Colonic mucosa (tissue), 4 donors: ENCODE data around the gene DOP1B. TPM values are rescaled to one million over a fixed set of nuclear protein-coding genes. Genes with fewer than 3 reads are reported as not detected.
"Not testable (repeated sequence)": the region's sequence is repeated elsewhere in the genome, so short reads cannot be mapped to it uniquely, and the experiment has no call there.

Experiments
- DNase-seq: peaks from one replicate; pipeline ENCODE4 v3.0.0-alpha.2; 2020
- H3K27ac ChIP-seq: fragments of 200-600 bp; one replicate; pipeline ENCODE4 v1.8.0; 2021
- H3K27me3 ChIP-seq: fragments of 200-600 bp; one replicate; pipeline ENCODE4 v1.8.0; 2021
- H3K36me3 ChIP-seq: fragments of 200-600 bp; one replicate; pipeline ENCODE4 v1.8.0; 2021
- H3K4me1 ChIP-seq: fragments of 200-600 bp; one replicate; pipeline ENCODE4 v1.8.0; 2021; ENCODE audit warnings: mild to moderate bottlenecking
- H3K4me3 ChIP-seq: fragments of 200-600 bp; one replicate; pipeline ENCODE4 v1.8.0; 2021
- H3K9ac ChIP-seq, 2 donors: one replicate each; pipeline ENCODE4 v1.7.0; 2013; ENCODE audit warnings: control low read depth in 2 of 2, low read depth in 2 of 2, low read length in 2 of 2
- H3K9me3 ChIP-seq: fragments of 200-600 bp; one replicate; pipeline ENCODE4 v1.8.0; 2021
- intact Hi-C: fragments of 100-400 bp; cut with DNase I; formaldehyde crosslinking; loops from one replicate; pipeline ENCODE4 v1.14.1; 2022
- total RNA-seq, 2 donors: library from RNA; stranded (reverse); fragmentation: NEBNext Ultra II Directional in 1 of 2; extraction: Animal tissue kit (Norgen Biotek cat#: 25700) in 1 of 2; gene quantifications; one replicate each; pipeline ENCODE4 v1.2.1, GENCODE V29; 2021
- TF ChIP-seq, protein P1 (sequence below): fragments of 200-600 bp; IDR thresholded peaks from one replicate; pipeline ENCODE4 v1.8.0; 2022; ENCODE audit warnings: antibody characterized with exemption, mild to moderate bottlenecking
- donor health status: healthy.
- donor health status: DM: no; HTN: no; CAD: no.
- donor health status: DM: no; HTN: no; CAD: no.

Gene DOP1B
- total RNA-seq, 2 donors from 2014 or later: 72.5 to 78.8 TPM

DNA sequence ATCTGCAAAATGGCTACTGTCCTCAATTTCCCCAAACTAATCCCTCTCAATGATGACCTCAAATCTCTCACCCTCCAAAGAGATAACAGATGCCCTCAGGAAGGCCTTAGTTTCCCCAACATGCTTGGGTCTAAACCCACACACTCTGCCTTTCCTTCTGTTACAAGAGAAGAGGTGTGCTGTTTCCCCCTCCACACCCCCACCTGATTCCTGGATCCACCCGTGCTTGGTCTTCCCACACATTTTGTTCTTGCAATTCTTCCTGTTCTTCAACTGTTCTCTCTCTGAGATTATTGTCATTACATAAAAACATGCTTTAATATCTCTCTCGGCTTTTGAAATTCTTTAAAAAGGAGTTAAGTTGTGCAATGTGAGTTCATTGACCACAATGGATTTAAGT is 27.4 kb upstream of the DOP1B start:
- no peaks in the 10 kb centered on the region for H3K9me3 ChIP-seq
- H3K4me3 ChIP-seq: no peak overlapping the region
- intact Hi-C loops: no loop called here
- H3K9ac ChIP-seq: no peak overlapping the region
- H3K27me3 ChIP-seq: no peaks in the 10 kb centered on the region
- H3K36me3 ChIP-seq: no peaks in the 10 kb centered on the region
- H3K4me1 ChIP-seq: peaks cover 2% of the 10 kb centered on the region
- TF ChIP-seq, protein P1, sequence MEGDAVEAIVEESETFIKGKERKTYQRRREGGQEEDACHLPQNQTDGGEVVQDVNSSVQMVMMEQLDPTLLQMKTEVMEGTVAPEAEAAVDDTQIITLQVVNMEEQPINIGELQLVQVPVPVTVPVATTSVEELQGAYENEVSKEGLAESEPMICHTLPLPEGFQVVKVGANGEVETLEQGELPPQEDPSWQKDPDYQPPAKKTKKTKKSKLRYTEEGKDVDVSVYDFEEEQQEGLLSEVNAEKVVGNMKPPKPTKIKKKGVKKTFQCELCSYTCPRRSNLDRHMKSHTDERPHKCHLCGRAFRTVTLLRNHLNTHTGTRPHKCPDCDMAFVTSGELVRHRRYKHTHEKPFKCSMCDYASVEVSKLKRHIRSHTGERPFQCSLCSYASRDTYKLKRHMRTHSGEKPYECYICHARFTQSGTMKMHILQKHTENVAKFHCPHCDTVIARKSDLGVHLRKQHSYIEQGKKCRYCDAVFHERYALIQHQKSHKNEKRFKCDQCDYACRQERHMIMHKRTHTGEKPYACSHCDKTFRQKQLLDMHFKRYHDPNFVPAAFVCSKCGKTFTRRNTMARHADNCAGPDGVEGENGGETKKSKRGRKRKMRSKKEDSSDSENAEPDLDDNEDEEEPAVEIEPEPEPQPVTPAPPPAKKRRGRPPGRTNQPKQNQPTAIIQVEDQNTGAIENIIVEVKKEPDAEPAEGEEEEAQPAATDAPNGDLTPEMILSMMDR: no peak
- no peak for DNase-seq
- H3K27ac ChIP-seq: no peak overlapping the region

DNA sequence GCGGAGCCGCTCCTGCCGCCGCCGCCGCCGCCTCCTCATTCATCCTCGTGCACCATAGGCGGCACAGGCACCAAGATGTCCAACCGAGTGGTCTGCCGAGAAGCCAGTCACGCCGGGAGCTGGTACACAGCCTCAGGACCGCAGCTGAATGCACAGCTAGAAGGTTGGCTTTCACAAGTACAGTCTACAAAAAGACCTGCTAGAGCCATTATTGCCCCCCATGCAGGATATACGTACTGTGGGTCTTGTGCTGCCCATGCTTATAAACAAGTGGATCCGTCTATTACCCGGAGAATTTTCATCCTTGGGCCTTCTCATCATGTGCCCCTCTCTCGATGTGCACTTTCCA is 26.2 kb upstream of the DOP1B start:
- H3K27me3 ChIP-seq, H3K9me3 ChIP-seq, intact Hi-C loops, H3K4me3 ChIP-seq, DNase-seq, H3K4me1 ChIP-seq, H3K27ac ChIP-seq, H3K36me3 ChIP-seq, H3K9ac ChIP-seq: not testable (repeated sequence)

DNA sequence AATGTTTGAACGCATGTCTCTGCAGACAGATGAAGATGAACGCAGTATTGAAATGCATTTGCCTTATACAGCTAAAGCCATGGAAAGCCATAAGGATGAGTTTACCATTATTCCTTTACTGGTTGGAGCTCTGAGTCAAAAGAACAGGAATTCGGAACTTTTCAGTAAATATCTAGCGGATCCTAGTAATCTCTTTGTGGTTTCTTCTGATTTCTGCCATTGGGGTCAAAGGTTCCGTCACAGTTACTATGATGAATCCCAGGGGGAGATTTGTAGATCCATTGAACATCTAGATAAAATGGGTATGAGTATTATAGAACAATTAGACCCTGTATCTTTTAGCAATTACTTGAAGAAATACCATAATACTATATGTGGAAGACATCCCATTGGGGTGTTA is 25.8 kb upstream of the DOP1B start:
- H3K27me3 ChIP-seq, H3K27ac ChIP-seq, DNase-seq, H3K9ac ChIP-seq, H3K9me3 ChIP-seq, H3K36me3 ChIP-seq, intact Hi-C loops, H3K4me3 ChIP-seq, H3K4me1 ChIP-seq: not testable (repeated sequence)

- Histone ChIP-seq H3K27ac (no peak overlapping the region), H3K4me3 (no peak overlapping the region), H3K4me1 (peaks cover 6% of the 10 kb centered on the region), H3K9ac (no peak overlapping the region), H3K27me3 (no peaks in the 10 kb centered on the region), H3K36me3 (no peaks in the 10 kb centered on the region), H3K9me3 (no peaks in the 10 kb centered on the region)
- TF ChIP-seq, protein P1: no peak
- intact Hi-C loops: no loop called here
- DNase-seq: peak; percentile 75
Measured at GRCh38 chr21:36132696-36133095, 23.9 kb upstream of the DOP1B start.

DNA sequence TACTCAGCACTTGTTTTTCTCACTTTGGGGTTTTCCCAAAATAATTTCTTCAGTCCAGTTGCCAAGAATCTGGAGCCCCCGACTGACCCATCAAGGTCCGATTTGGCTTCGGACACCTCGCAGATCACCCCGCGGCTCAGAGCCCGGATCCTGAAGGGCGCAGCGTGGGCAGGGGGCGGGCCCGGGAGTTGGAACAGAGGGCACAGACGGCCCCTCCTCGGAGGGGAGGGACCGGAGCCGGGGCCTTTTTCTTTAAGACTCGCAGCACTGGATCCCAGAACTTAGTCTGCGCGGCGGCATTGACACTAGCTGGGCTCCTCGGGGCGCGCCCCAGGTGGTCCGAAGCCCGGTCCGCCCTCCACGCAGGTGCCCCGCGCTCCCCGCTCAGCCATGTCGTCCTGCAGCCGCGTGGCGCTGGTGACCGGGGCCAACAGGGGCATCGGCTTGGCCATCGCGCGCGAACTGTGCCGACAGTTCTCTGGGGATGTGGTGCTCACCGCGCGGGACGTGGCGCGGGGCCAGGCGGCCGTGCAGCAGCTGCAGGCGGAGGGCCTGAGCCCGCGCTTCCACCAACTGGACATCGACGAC is 21.7 kb upstream of the DOP1B start, which contains the start of gene CBR3:
Gene CBR3, plus strand, starts transcription at position 277 of the 588 bp plus-strand sequence. Its CDS starts 114 bp downstream, at position 391.
- H3K36me3 ChIP-seq: no peaks in the 10 kb centered on the region
- H3K27ac ChIP-seq: peak within 1 kb of the TSS; percentile 78
- intact Hi-C loops: no loop called here
- H3K9ac ChIP-seq: peak within 1 kb of the TSS; percentile 78 to 79
- H3K4me3 ChIP-seq: peak within 1 kb of the TSS; percentile 54
- H3K9me3 ChIP-seq: no peaks in the 10 kb centered on the region
- no peaks in the 10 kb centered on the region for H3K27me3 ChIP-seq
- TF ChIP-seq, protein P1: no peak
- H3K4me1 ChIP-seq: peaks cover 6% of the 10 kb centered on the region
- peak; percentile 69 for DNase-seq

DNA sequence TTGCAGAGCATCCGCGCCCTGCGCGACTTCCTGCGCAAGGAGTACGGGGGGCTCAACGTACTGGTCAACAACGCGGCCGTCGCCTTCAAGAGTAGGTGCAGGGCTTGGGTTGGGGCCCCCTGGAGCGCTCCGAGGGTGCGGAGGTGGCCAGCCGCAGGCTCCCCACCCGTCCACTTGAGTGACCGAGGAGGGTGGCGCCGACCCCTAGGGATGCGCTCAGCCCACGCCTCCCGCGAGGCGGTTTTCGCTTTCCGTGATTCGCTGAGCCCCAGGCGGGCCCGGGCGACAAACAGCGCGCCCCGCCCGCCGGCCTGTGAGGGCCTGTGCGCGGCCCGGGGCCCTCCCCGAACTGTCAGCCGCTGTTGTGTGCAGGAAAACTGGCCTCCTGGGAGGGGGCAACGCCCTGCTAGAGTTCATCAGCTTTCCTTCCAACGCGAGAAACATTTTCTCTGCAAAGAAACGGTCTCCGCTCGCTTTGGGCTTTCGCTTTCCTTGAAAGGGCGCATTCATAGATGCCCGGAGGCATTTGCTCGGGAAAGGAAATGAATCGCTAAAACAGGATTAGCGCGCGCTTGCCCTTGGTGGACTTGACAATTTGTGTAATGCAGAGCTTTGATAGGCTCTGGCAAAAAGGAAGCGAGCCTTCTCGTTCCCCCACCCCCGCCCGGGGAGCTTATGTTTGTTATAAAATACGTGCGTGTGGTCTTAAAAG is 21.1 kb upstream of the DOP1B start:
- H3K27ac ChIP-seq: peak overlapping the region; percentile 78
- no peaks in the 10 kb centered on the region for H3K27me3 ChIP-seq
- H3K4me1 ChIP-seq: peaks cover 6% of the 10 kb centered on the region
- intact Hi-C loops: no loop called here
- TF ChIP-seq, protein P1: no peak
- DNase-seq: peak; percentile 78
- H3K36me3 ChIP-seq: no peaks in the 10 kb centered on the region
- no peaks in the 10 kb centered on the region for H3K9me3 ChIP-seq
- peak overlapping the region; percentile 54 for H3K4me3 ChIP-seq
- peak overlapping the region; percentile 78 to 79 for H3K9ac ChIP-seq

DNA sequence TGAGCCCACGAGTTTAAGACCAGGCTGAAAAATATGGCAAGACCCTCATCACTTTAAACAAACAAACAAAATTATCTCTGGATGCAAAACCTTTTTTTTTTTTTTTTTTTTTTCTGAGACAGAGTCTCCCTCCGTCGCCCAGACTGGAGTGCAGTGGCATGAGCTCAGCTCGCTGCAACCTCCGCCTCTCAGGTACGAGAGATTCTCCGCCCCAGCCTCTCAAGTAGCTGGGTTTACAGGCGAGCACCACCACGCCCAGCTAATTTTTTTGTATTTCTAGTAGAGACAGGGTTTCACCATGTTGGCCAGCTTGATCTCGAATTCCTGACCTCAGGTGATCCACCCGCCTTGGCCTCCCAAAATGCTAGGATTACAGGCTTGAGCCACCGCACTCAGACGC is 16.8 kb upstream of the DOP1B start:
- H3K36me3 ChIP-seq, H3K4me1 ChIP-seq, H3K9me3 ChIP-seq, DNase-seq, H3K4me3 ChIP-seq, H3K9ac ChIP-seq, intact Hi-C loops, H3K27me3 ChIP-seq, H3K27ac ChIP-seq: not testable (repeated sequence)
